Measurements from ENCODE around the gene CYP26B1. TPM values are rescaled to one million over a fixed set of nuclear protein-coding genes. Genes with fewer than 3 reads are reported as not detected.

The CYP26B1 gene
- total and polyA plus RNA-seq, 2 donors (not counting 3 experiments of a cell fraction or from before 2014, with no cell fraction given) = 0.30 to 1.1 TPM

GRCh38 chr2:72150861-72151356, 3.2 kb upstream of the CYP26B1 start:
- Histone ChIP-seq H3K79me2 (ENCODE audit: control insufficient read depth, insufficient read depth, low read length) (no peaks in the 10 kb centered on the region), H3K36me3 (ENCODE audit: control insufficient read depth in 2 of 2, extremely low read depth in 1 of 2, insufficient read depth in 2 of 2, low read length in 2 of 2) (no peaks in the 10 kb centered on the region), H3K4me3 (replicated peaks in 1 of 3; ENCODE audit: insufficient read depth in 1 of 3, low read depth in 1 of 3, low read length in 3 of 3) (no peak overlapping the region), H2AFZ (ENCODE audit: low read depth, low read length) (no peak overlapping the region), H3K9me1 (replicated peaks; ENCODE audit: control insufficient read depth, extremely low read depth, insufficient read depth, low read length) (no peaks in the 10 kb centered on the region), H3K4me1 (ENCODE audit: control insufficient read depth, extremely low read depth, insufficient read depth, low read length) (peaks cover 11% of the 10 kb centered on the region), H3K27me3 (ENCODE audit: control insufficient read depth in 2 of 2, insufficient read depth in 2 of 2, low read length in 2 of 2) (peaks cover 35 to 46% of the 10 kb centered on the region in 2 experiments), H3K9me3 (replicated peaks; ENCODE audit: control insufficient read depth, insufficient read depth, low read length) (no peaks in the 10 kb centered on the region), H3K4me2 (ENCODE audit: insufficient read depth, low read length) (no peak overlapping the region), H4K20me1 (replicated peaks; ENCODE audit: control insufficient read depth, extremely low read depth, insufficient read depth, low read length) (no peaks in the 10 kb centered on the region), H3K27ac (ENCODE audit: insufficient read depth, low read depth, low read length) (no peak overlapping the region), H3K9ac (replicated peaks; ENCODE audit: extremely low read depth, insufficient read depth, low read length) (no peak overlapping the region)
- no TSS peak for BruUV-seq (replicated peaks)
- intact Hi-C loops (cut with micrococcal nuclease) (loop anchor here (1.0 to 5.0 kb wide), 6 partner anchors 227 to 606 kb away; no protein-coding TSS in a partner anchor), dilution Hi-C loops (cut with MboI; ENCODE audit: extremely low pct_ligation_motif_present, low sequenced_read_pairs) (no loop called here)
- DNase-seq (ENCODE audit: low read depth, low spot score) = no peak
- TF ChIP-seq FOS (IDR thresholded peaks at IDR 0.05; ENCODE audit: borderline replicate concordance, insufficient read depth, low read length) (no peak), MAX (IDR thresholded peaks at IDR 0.05; ENCODE audit: insufficient read depth, insufficient read length) (no peak), CTCF (IDR thresholded peaks at IDR 0.05; ENCODE audit: extremely low read depth in 1 of 2, insufficient read depth in 1 of 2, low read depth in 1 of 2, low read length in 2 of 2) (no peak), EZH2 (IDR thresholded peaks at IDR 0.05; ENCODE audit: borderline replicate concordance, low read depth, low read length, severe bottlenecking) (no peak), JUN (IDR thresholded peaks at IDR 0.05; ENCODE audit: borderline replicate concordance, insufficient read depth, insufficient read length, low read depth) (no peak), POLR2A (IDR thresholded peaks at IDR 0.05; ENCODE audit: low read depth, low read length) (no peak), MYC (IDR thresholded peaks at IDR 0.05; ENCODE audit: low read depth, low read length) (no peak), GATA2 (IDR thresholded peaks at IDR 0.05; ENCODE audit: insufficient read depth, insufficient read length, low read depth, low read length) (no peak), POLR2AphosphoS5 (IDR thresholded peaks at IDR 0.05; ENCODE audit: insufficient read depth, low read depth, low read length) (no peak)
- ChIA-PET POLR2A (no interaction called here), CTCF (interaction anchor here (0.7 to 6.6 kb wide), 57 partner anchors 8 to 1050 kb away, joined by 3 to 174 read pairs (median 5); no protein-coding TSS in a partner anchor)
- no peak for FAIRE-seq
